Fibroblast of skin of right quadriceps (primary cell): Measurements from ENCODE around the gene KLF16.
A peak's percentile ranks its signal among the peaks of the same experiment; 100 is the strongest.
"Not testable (repeated sequence)": the region's sequence is repeated elsewhere in the genome, so short reads cannot be mapped to it uniquely, and the experiment has no call there.

Experiments
- DNase-seq: peaks from one replicate; pipeline ENCODE4 v3.0.0-alpha.2; 2013

The KLF16 gene

GRCh38 chr19:1883784-1884183, 20.4 kb upstream of the KLF16 start:
- no peak for DNase-seq

GRCh38 chr19:1882786-1883692, 19.7 kb upstream of the KLF16 start:
- DNase-seq, result no peak

- DNase-seq, result no peak
Measured at GRCh38 chr19:1882089-1882785, 18.9 kb upstream of the KLF16 start.

GRCh38 chr19:1881393-1882088, 18.2 kb upstream of the KLF16 start:
- not testable (repeated sequence) for DNase-seq

- DNase-seq, result no peak
Measured at GRCh38 chr19:1880611-1881392, 17.4 kb upstream of the KLF16 start.

- not testable (repeated sequence) for DNase-seq
Measured at GRCh38 chr19:1879982-1880381, 16.6 kb upstream of the KLF16 start.

GRCh38 chr19:1878583-1878982, 15.2 kb upstream of the KLF16 start:
- DNase-seq, result not testable (repeated sequence)

- DNase-seq, result not testable (repeated sequence)
Measured at GRCh38 chr19:1877280-1877660, 13.9 kb upstream of the KLF16 start.

GRCh38 chr19:1876496-1877279, 13.3 kb upstream of the KLF16 start:
- DNase-seq, result not testable (repeated sequence)

- DNase-seq, result peak; percentile 88
Measured at GRCh38 chr19:1875646-1876495, 12.5 kb upstream of the KLF16 start.

- not testable (repeated sequence) for DNase-seq
Measured at GRCh38 chr19:1875265-1875645, 11.9 kb upstream of the KLF16 start.

GRCh38 chr19:1874554-1875185, 11.3 kb upstream of the KLF16 start:
- DNase-seq, result no peak

- DNase-seq, result no peak
Measured at GRCh38 chr19:1873524-1874473, 10.4 kb upstream of the KLF16 start.

GRCh38 chr19:1872807-1873523, 9.6 kb upstream of the KLF16 start:
- DNase-seq, result no peak

GRCh38 chr19:1871630-1872029, 8.3 kb upstream of the KLF16 start:
- DNase-seq, result no peak

GRCh38 chr19:1871140-1871597, 7.8 kb upstream of the KLF16 start:
- no peak for DNase-seq

- DNase-seq, result no peak
Measured at GRCh38 chr19:1868971-1869370, 5.6 kb upstream of the KLF16 start.

GRCh38 chr19:1867349-1867724, 4.0 kb upstream of the KLF16 start:
- DNase-seq, result no peak
